SU-DHL-6 (cell line): ENCODE results near the gene C19orf33.

Experiments used
- H2AFZ ChIP-seq: fragments of 200-600 bp; sonication (generic); 2 replicates; pipeline ENCODE4 v1.6.1; 2014; ENCODE audit warnings: low read depth, mild to moderate bottlenecking, moderate library complexity, mixed read lengths, antibody characterized with exemption, low read length; ENCODE audit not compliant: severe bottlenecking
- H3F3A ChIP-seq: fragments of 200-600 bp; shearing (Covaris generic); 2 replicates; pipeline ENCODE4 v1.6.0; 2016; ENCODE audit warnings: antibody characterized with exemption, mild to moderate bottlenecking; ENCODE audit not compliant: insufficient read depth
- H3K27ac ChIP-seq: fragments of 200-600 bp; sonication (generic); 2 replicates; pipeline ENCODE4 v1.5.1; 2016; ENCODE audit warnings: low read depth, mild to moderate bottlenecking, low read length, moderate library complexity, mixed read lengths
- H3K27me3 ChIP-seq: fragments of 200-600 bp; sonication (generic), shearing (Covaris generic); 2 replicates; pipeline ENCODE4 v1.6.0; 2014; ENCODE audit warnings: mild to moderate bottlenecking, low read length
- H3K36me3 ChIP-seq: fragments of 200-600 bp; sonication (generic); 2 replicates; pipeline ENCODE4 v1.6.1; 2014; ENCODE audit warnings: mild to moderate bottlenecking, low read length, mixed read lengths
- H3K4me2 ChIP-seq: fragments of 300-600, 200-600 bp; shearing (Covaris generic), sonication (generic); 2 replicates; pipeline ENCODE4 v1.6.0; 2014; ENCODE audit warnings: low read length, low read depth, mild to moderate bottlenecking; ENCODE audit not compliant: poor library complexity, severe bottlenecking
- H3K4me3 ChIP-seq: fragments of 200-600 bp; sonication (generic); 2 replicates; pipeline ENCODE4 v1.5.1; 2014; ENCODE audit warnings: antibody characterized with exemption, low read length, mild to moderate bottlenecking, mixed read lengths; ENCODE audit not compliant: insufficient read depth, poor library complexity, severe bottlenecking
- H3K79me2 ChIP-seq: fragments of 200-600 bp; sonication (generic); 2 replicates; pipeline ENCODE4 v1.6.1; 2014; ENCODE audit warnings: mild to moderate bottlenecking, low read length, moderate library complexity; ENCODE audit not compliant: insufficient read depth
- H3K9ac ChIP-seq: fragments of 200-600 bp; sonication (generic); 2 replicates; pipeline ENCODE4 v1.7.0; 2014; ENCODE audit warnings: mild to moderate bottlenecking, low read length
- H3K9me2 ChIP-seq: fragments of 200-600 bp; sonication (generic); replicated peaks from 2 replicates; pipeline ENCODE4 v1.6.1; 2014; ENCODE audit warnings: low read length; ENCODE audit not compliant: insufficient read depth
- H3K9me3 ChIP-seq: fragments of 200-600 bp; sonication (generic); 2 replicates; pipeline ENCODE4 v1.6.1; 2014; ENCODE audit warnings: low read length, mixed read lengths; ENCODE audit not compliant: insufficient read depth
- H4K20me1 ChIP-seq: fragments of 200-600 bp; sonication (generic); 2 replicates; pipeline ENCODE4 v1.6.1; 2014; ENCODE audit warnings: low read depth, mild to moderate bottlenecking, antibody characterized with exemption, low read length, moderate library complexity, mixed read lengths
- CTCF ChIP-seq: fragments of 200-600 bp; sonication (generic); IDR thresholded peaks from one replicate; pipeline ENCODE4 v1.5.1; 2017; ENCODE audit warnings: antibody characterized with exemption, mild to moderate bottlenecking, low read length, moderate library complexity; ENCODE audit not compliant: insufficient read depth, poor library complexity, severe bottlenecking
- EZH2phosphoT487 ChIP-seq: fragments of 200-600 bp; sonication (generic), shearing (Covaris generic); conservative IDR thresholded peaks from 2 replicates; pipeline ENCODE4 v1.6.1; 2018; ENCODE audit warnings: mild to moderate bottlenecking, antibody characterized with exemption, low read length, moderate library complexity, mixed read lengths

Gene C19orf33

GRCh38 chr19:38281811-38282566 lies 22.1 kb upstream of the C19orf33 start:
- Histone ChIP-seq H4K20me1 (no peaks in the 10 kb centered on the region), H3K4me2 (no peak overlapping the region), H3K27me3 (no peaks in the 10 kb centered on the region), H3K4me3 (no peak overlapping the region), H2AFZ (no peak overlapping the region), H3K36me3 (no peaks in the 10 kb centered on the region), H3K9me3 (no peaks in the 10 kb centered on the region), H3K27ac (no peak overlapping the region), H3F3A (no peaks in the 10 kb centered on the region), H3K79me2 (no peaks in the 10 kb centered on the region), H3K9me2 (no peaks in the 10 kb centered on the region), H3K9ac (no peak overlapping the region)
- TF ChIP-seq EZH2phosphoT487 (no peak), CTCF (no peak)

- Histone ChIP-seq H3K27ac (no peak overlapping the region), H2AFZ (no peak overlapping the region), H3K9ac (no peak overlapping the region), H3K79me2 (no peaks in the 10 kb centered on the region), H3K36me3 (no peaks in the 10 kb centered on the region), H4K20me1 (no peaks in the 10 kb centered on the region), H3F3A (no peaks in the 10 kb centered on the region), H3K4me2 (no peak overlapping the region), H3K4me3 (no peak overlapping the region), H3K9me2 (no peaks in the 10 kb centered on the region), H3K27me3 (no peaks in the 10 kb centered on the region), H3K9me3 (no peaks in the 10 kb centered on the region)
- no peak for TF ChIP-seq EZH2phosphoT487
- TF ChIP-seq CTCF, result no peak
Measured at GRCh38 chr19:38283271-38283670, 20.8 kb upstream of the C19orf33 start.

GRCh38 chr19:38284422-38284821 lies 19.6 kb upstream of the C19orf33 start:
- H3K4me2 ChIP-seq, result no peak overlapping the region
- H4K20me1 ChIP-seq, result no peaks in the 10 kb centered on the region
- H3K9me2 ChIP-seq, result no peaks in the 10 kb centered on the region
- no peaks in the 10 kb centered on the region for H3K36me3 ChIP-seq
- no peak for TF ChIP-seq EZH2phosphoT487
- TF ChIP-seq CTCF, result no peak
- H3K4me3 ChIP-seq, result no peak overlapping the region
- H3K9ac ChIP-seq, result no peak overlapping the region
- H3K79me2 ChIP-seq, result no peaks in the 10 kb centered on the region
- no peaks in the 10 kb centered on the region for H3F3A ChIP-seq
- H3K27me3 ChIP-seq, result no peaks in the 10 kb centered on the region
- no peaks in the 10 kb centered on the region for H3K9me3 ChIP-seq
- no peak overlapping the region for H2AFZ ChIP-seq
- H3K27ac ChIP-seq, result no peak overlapping the region
